Subcutaneous abdominal adipose tissue (tissue), 5 donors: ENCODE measurements around the gene MOCS3.

Experiments
- H3K27ac ChIP-seq: one replicate; pipeline ENCODE4 v1.7.0; 2013; ENCODE audit warnings: low read depth, mild to moderate bottlenecking, inconsistent platforms, low read length, moderate library complexity
- H3K27me3 ChIP-seq, 5 donors: one replicate each; pipeline ENCODE4 v1.7.0; 2013; ENCODE audit warnings: low read length in 5 of 5, inconsistent platforms in 1 of 5; ENCODE audit not compliant: control insufficient read depth in 5 of 5, insufficient read depth in 4 of 5
- H3K36me3 ChIP-seq, 5 donors: one replicate each; pipeline ENCODE4 v1.7.0; 2013; ENCODE audit warnings: low read length in 5 of 5; ENCODE audit not compliant: control insufficient read depth in 5 of 5, insufficient read depth in 5 of 5
- H3K4me1 ChIP-seq, 5 donors: one replicate each; pipeline ENCODE4 v1.7.0; 2013; ENCODE audit warnings: low read length in 5 of 5, mild to moderate bottlenecking in 3 of 5, moderate library complexity in 1 of 5; ENCODE audit not compliant: control insufficient read depth in 5 of 5, insufficient read depth in 5 of 5
- H3K4me3 ChIP-seq, 5 donors: one replicate each; pipeline ENCODE4 v1.7.0; 2013; ENCODE audit warnings: low read length in 5 of 5, low read depth in 1 of 5
- H3K9ac ChIP-seq, 5 donors: one replicate each; pipeline ENCODE4 v1.7.0; 2013; ENCODE audit warnings: low read length in 5 of 5, mild to moderate bottlenecking in 4 of 5, moderate library complexity in 3 of 5
- H3K9me3 ChIP-seq, 5 donors: one replicate each; pipeline ENCODE4 v1.7.0; 2013; ENCODE audit warnings: low read length in 5 of 5; ENCODE audit not compliant: control insufficient read depth in 5 of 5
- donor health status: healthy.
- donor health status: healthy.
- donor health status: healthy.
- donor health status: healthy.
- donor health status: healthy.

MOCS3 gene

GRCh38 chr20:50980071-50980681 is 21.6 kb downstream of the MOCS3 start:
- H3K9me3 ChIP-seq, result no peaks in the 10 kb centered on the region
- no peak overlapping the region for H3K9ac ChIP-seq
- no peak overlapping the region for H3K4me3 ChIP-seq
- no peak overlapping the region for H3K27ac ChIP-seq
- no peaks in the 10 kb centered on the region for H3K36me3 ChIP-seq
- peaks cover 11 to 31% (median 18%) of the 10 kb centered on the region in 5 donors for H3K27me3 ChIP-seq
- peaks cover 0 to 8% (median 0%) of the 10 kb centered on the region in 5 donors for H3K4me1 ChIP-seq

GRCh38 chr20:50980851-50981713 is 22.5 kb downstream of the MOCS3 start:
- no peaks in the 10 kb centered on the region for H3K9me3 ChIP-seq
- H3K27ac ChIP-seq, result no peak overlapping the region
- no peaks in the 10 kb centered on the region for H3K36me3 ChIP-seq
- H3K9ac ChIP-seq, result no peak overlapping the region
- peak overlapping the region in 2 of 5 donors; percentile 8 to 38 for H3K4me3 ChIP-seq
- H3K27me3 ChIP-seq, result peaks cover 8 to 28% (median 17%) of the 10 kb centered on the region in 5 donors
- H3K4me1 ChIP-seq, result peaks cover 0 to 8% (median 0%) of the 10 kb centered on the region in 5 donors

GRCh38 chr20:50981714-50982048 is 23.1 kb downstream of the MOCS3 start:
- Histone ChIP-seq H3K27ac (no peak overlapping the region), H3K4me1 (peaks cover 0 to 8% (median 0%) of the 10 kb centered on the region in 5 donors), H3K4me3 (no peak overlapping the region), H3K27me3 (peaks cover 8 to 33% (median 17%) of the 10 kb centered on the region in 5 donors), H3K36me3 (no peaks in the 10 kb centered on the region), H3K9me3 (no peaks in the 10 kb centered on the region), H3K9ac (no peak overlapping the region)

DNA sequence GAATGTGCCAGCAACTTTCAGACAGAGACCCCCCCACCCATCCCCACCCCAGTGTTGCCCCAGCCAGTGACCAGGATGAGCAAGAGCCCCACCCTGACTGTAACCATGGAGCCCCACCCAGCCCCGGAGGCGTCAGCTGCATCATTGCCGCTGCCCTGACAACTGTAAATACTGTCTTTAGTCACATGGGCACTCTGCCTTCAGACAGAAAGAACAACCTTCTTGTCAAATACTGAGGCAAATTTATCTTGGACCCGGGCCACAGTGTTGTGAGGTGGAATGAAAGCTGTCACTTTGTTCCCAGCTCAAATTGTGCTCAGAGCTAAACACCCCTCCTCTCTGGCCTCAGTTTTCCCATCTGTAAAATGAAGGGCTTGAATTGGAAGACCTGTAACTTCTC is 23.7 kb downstream of the MOCS3 start:
- Histone ChIP-seq H3K9me3 (no peaks in the 10 kb centered on the region), H3K9ac (no peak overlapping the region), H3K27ac (no peak overlapping the region), H3K27me3 (peaks cover 8 to 29% (median 16%) of the 10 kb centered on the region in 5 donors), H3K36me3 (no peaks in the 10 kb centered on the region), H3K4me1 (peaks cover 0 to 8% (median 0%) of the 10 kb centered on the region in 5 donors), H3K4me3 (no peak overlapping the region)

DNA sequence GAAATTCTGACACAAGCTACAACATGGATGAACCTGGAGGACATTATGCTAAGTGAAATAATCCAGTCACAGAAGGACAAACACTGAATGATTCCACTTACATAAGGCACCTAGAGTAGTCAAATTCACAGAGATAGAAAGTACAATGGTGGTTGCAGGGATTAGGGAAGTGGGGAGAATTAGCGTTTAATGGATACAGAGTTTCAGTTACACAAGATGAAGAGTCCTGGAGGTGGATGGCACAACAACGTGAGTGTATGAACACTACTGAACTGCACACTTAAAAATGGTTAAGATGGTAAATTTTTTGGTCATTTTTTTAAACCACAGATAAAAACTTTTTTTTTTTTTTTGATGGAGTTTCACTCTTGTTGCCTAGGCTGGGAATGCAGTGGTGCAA is 24.7 kb downstream of the MOCS3 start:
- no peaks in the 10 kb centered on the region for H3K9me3 ChIP-seq
- no peak overlapping the region for H3K4me3 ChIP-seq
- no peaks in the 10 kb centered on the region for H3K36me3 ChIP-seq
- no peak overlapping the region for H3K9ac ChIP-seq
- H3K4me1 ChIP-seq, result peaks cover 0 to 11% (median 0%) of the 10 kb centered on the region in 5 donors
- H3K27ac ChIP-seq, result no peak overlapping the region
- H3K27me3 ChIP-seq, result peaks cover 4 to 25% (median 11%) of the 10 kb centered on the region in 5 donors

DNA sequence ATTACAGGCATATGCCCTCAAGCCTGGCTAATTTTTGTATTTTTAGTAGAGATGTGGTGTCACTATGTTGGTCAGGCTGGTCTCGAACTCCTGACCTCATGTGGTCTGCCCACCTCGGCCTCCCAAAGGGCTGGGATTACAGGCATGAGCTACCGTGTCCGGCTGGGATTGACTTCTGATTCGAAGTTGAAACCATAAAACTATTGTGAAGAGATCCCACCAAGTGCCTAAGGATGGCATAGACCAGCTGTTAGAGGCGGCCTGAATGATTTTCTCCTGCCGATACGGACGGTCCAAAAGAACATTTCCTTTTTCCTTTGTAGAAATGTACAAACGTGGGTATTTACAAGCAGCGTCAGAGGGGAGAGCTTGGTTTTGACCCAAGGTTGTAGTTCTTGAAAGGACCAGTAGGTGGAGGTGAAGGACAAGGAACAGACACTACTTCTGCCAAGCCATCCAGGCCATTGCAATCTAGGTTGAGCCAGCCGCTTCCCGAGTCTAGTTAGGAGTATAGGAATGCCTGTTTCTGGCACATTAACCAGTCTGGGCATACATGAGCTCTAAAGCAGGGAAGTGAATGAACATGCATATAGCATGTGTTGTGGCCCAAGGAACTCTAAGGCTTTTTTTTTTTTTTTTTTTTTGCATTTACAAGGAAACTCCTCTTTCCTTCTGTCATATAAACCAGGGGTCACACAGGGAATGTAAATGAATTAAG is 29.0 kb downstream of the MOCS3 start:
- Histone ChIP-seq H3K4me3 (no peak overlapping the region), H3K36me3 (no peaks in the 10 kb centered on the region), H3K9ac (no peak overlapping the region), H3K4me1 (peaks cover 0 to 3% (median 0%) of the 10 kb centered on the region in 5 donors), H3K9me3 (no peaks in the 10 kb centered on the region), H3K27me3 (peaks cover 0 to 22% (median 6%) of the 10 kb centered on the region in 5 donors), H3K27ac (no peak overlapping the region)

DNA sequence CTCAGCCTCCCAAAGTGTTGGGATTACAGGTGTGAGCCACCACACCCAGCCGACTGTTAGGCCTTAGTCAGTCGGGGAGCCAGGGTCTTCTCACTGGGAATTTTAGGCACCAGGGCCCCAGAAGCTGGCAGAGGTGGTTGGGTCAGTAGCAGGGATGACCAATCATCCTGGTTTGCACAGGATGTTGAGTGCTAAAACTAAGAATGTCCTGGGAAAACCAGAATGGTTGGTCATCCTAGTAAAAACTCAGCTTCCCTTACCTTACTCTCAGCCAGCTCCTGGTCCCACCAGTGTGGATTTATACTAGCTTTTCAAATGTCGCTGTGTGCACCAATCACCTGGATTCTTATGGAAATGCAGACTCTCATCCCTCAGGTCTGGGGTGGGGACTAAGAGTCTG is 32.5 kb downstream of the MOCS3 start:
- Histone ChIP-seq H3K4me1 (peaks cover 0 to 3% (median 0%) of the 10 kb centered on the region in 5 donors), H3K9ac (no peak overlapping the region), H3K27ac (no peak overlapping the region), H3K36me3 (no peaks in the 10 kb centered on the region), H3K27me3 (peaks cover 0 to 16% (median 8%) of the 10 kb centered on the region in 5 donors), H3K9me3 (peaks cover 0 to 5% (median 4%) of the 10 kb centered on the region in 5 donors), H3K4me3 (no peak overlapping the region)

DNA sequence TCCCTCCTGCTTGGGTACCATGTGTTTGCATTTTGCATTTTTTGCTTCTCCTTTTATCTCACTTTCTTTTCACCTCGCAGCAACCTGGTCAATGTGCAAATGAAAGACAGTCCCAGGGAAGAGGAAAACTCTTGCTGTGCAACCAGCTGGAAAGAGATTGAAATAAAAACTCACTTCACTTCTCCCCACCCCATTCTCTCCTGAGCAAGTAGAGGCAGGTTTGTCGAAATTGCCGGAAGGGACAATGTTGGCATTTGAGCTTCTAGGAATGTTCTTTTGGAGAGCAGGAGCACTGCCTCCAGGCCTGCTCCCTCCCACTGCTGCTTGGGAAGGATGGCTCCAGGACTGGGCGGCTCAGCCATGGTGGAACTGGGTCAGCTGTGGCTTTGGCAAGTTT is 33.7 kb downstream of the MOCS3 start:
- Histone ChIP-seq H3K36me3 (no peaks in the 10 kb centered on the region), H3K27ac (no peak overlapping the region), H3K9me3 (peaks cover 0 to 5% (median 4%) of the 10 kb centered on the region in 5 donors), H3K4me1 (peaks cover 0 to 3% (median under 1%) of the 10 kb centered on the region in 5 donors), H3K27me3 (peaks cover 3 to 17% (median 8%) of the 10 kb centered on the region in 5 donors), H3K4me3 (no peak overlapping the region), H3K9ac (no peak overlapping the region)

GRCh38 chr20:50992733-50993457 is 34.3 kb downstream of the MOCS3 start:
- Histone ChIP-seq H3K36me3 (no peaks in the 10 kb centered on the region), H3K4me3 (no peak overlapping the region), H3K27ac (no peak overlapping the region), H3K27me3 (peaks cover 3 to 17% (median 8%) of the 10 kb centered on the region in 5 donors), H3K9ac (no peak overlapping the region), H3K4me1 (peaks cover 0 to 7% (median 0%) of the 10 kb centered on the region in 5 donors), H3K9me3 (peaks cover 0 to 5% (median 4%) of the 10 kb centered on the region in 5 donors)
